ENCODE results near the gene AOPEP. TPM values are rescaled to one million over a fixed set of nuclear protein-coding genes. Genes with fewer than 3 reads are reported as not detected.

AOPEP gene
- total and polyA plus RNA-seq, 8 donors = 73.9 to 407 (median 101) TPM

GRCh38 chr9:94778013-94778412, 51.5 kb downstream of the AOPEP start:
- Histone ChIP-seq H3K4me1 (peaks cover 0 to 10% (median 5%) of the 10 kb centered on the region in 4 donors), H3K9me3 (no peaks in the 10 kb centered on the region), H3K4me3 (no peak overlapping the region), H3K27ac (no peak overlapping the region), H3K36me3 (no peaks in the 10 kb centered on the region), H3K27me3 (no peaks in the 10 kb centered on the region)
- intact Hi-C loops (cut with DNase I; ENCODE audit: low total_unique reads) = loop anchor here (10.0 kb wide), 1 partner anchor 93 kb away; no protein-coding TSS in a partner anchor
- WGBS, 5 donors = 41 to 67% (median 58%) methylated on average over 4 of the region's 4 CpGs
- no peak for TF ChIP-seq CTCF (IDR thresholded peaks at IDR 0.05)
- TF ChIP-seq EP300 (IDR thresholded peaks at IDR 0.05) = no peak
- no peak for TF ChIP-seq POLR2AphosphoS5 (IDR thresholded peaks at IDR 0.05)
- TF ChIP-seq POLR2A (IDR thresholded peaks at IDR 0.05) = no peak
- no peak for DNase-seq

- Histone ChIP-seq H3K9me3 (no peaks in the 10 kb centered on the region), H3K27ac (no peak overlapping the region), H3K4me1 (peaks cover 0 to 11% (median 8%) of the 10 kb centered on the region in 4 donors), H3K36me3 (no peaks in the 10 kb centered on the region), H3K27me3 (no peaks in the 10 kb centered on the region), H3K4me3 (no peak overlapping the region)
- DNase-seq = no peak
- intact Hi-C loops (cut with DNase I; ENCODE audit: low total_unique reads) = loop anchor here (10.0 kb wide), 1 partner anchor 94 kb away; no protein-coding TSS in a partner anchor
- TF ChIP-seq POLR2A (IDR thresholded peaks at IDR 0.05) = no peak
- TF ChIP-seq EP300 (IDR thresholded peaks at IDR 0.05) = no peak
- no peak for TF ChIP-seq CTCF (IDR thresholded peaks at IDR 0.05)
- TF ChIP-seq POLR2AphosphoS5 (IDR thresholded peaks at IDR 0.05) = no peak
- WGBS, 5 donors = 77 to 84% (median 81%) methylated on average over 2 of the region's 2 CpGs
Observed at GRCh38 chr9:94779031-94779430, 52.5 kb downstream of the AOPEP start.

GRCh38 chr9:94779693-94780290, 53.3 kb downstream of the AOPEP start:
- no peaks in the 10 kb centered on the region for H3K9me3 ChIP-seq
- no peak overlapping the region for H3K27ac ChIP-seq
- H3K36me3 ChIP-seq = no peaks in the 10 kb centered on the region
- no peaks in the 10 kb centered on the region for H3K27me3 ChIP-seq
- intact Hi-C loops (cut with DNase I; ENCODE audit: low total_unique reads) = loop anchor here (10.0 kb wide), 2 partner anchors 95 to 345 kb away; no protein-coding TSS in a partner anchor
- peaks cover 0 to 11% (median 8%) of the 10 kb centered on the region in 4 donors for H3K4me1 ChIP-seq
- TF ChIP-seq POLR2A (IDR thresholded peaks at IDR 0.05) (no peak), EP300 (IDR thresholded peaks at IDR 0.05) (no peak), CTCF (IDR thresholded peaks at IDR 0.05) (no peak)
- 75 to 83% (median 78%) methylated on average over 4 of the region's 4 CpGs for WGBS, 5 donors
- H3K4me3 ChIP-seq = no peak overlapping the region
- DNase-seq = no peak

GRCh38 chr9:94780516-94780950, 54.0 kb downstream of the AOPEP start:
- no peak for DNase-seq

More at GRCh38 chr9:94780516-94780950, 54.0 kb downstream of the AOPEP start:
- Histone ChIP-seq H3K4me1 (peaks cover 0 to 11% (median 8%) of the 10 kb centered on the region in 4 donors), H3K27ac (no peak overlapping the region), H3K4me3 (no peak overlapping the region), H3K36me3 (no peaks in the 10 kb centered on the region), H3K9me3 (no peaks in the 10 kb centered on the region), H3K27me3 (no peaks in the 10 kb centered on the region)
- intact Hi-C loops (cut with DNase I; ENCODE audit: low total_unique reads) = loop anchor here (10.0 kb wide), 1 partner anchor 344 kb away; no protein-coding TSS in a partner anchor
- WGBS, 5 donors = 57 to 69% (median 61%) methylated on average over 5 of the region's 5 CpGs
- no peak for TF ChIP-seq POLR2A (IDR thresholded peaks at IDR 0.05)
- peak in 1 of 3 donors; percentile 25 for TF ChIP-seq POLR2AphosphoS5 (IDR thresholded peaks at IDR 0.05)
- no peak for TF ChIP-seq EP300 (IDR thresholded peaks at IDR 0.05)
- no peak for TF ChIP-seq CTCF (IDR thresholded peaks at IDR 0.05)
